IMR-90 (cell line): ENCODE results near the gene CREBZF. TPM values are rescaled to one million over a fixed set of nuclear protein-coding genes. Genes with fewer than 3 reads are reported as not detected.

Experiments used
- ATAC-seq: fragments of 200-7000 bp; cut with Tn5 transposase; 2 replicates; pipeline ENCODE4 v1.9.1; 2020; ENCODE audit warnings: low read depth, mild to moderate bottlenecking, moderate library complexity
- BruUV-seq: library from RNA; stranded (reverse); fragments of 400-500 nt; replicated peaks from 2 replicates; lab custom pipeline; 2021; lab: Mats Ljungman, UMichigan
- CTCF ChIA-PET: fragments of 300-600 bp; formaldehyde crosslinking; extraction: SDS; loops from one replicate; lab custom pipeline; 2021; ENCODE audit warnings: antibody characterized with exemption; lab: Yijun Ruan, JAX
- POLR2A ChIA-PET: fragments of 300-600 bp; sonication (Branson Sonifier 250); formaldehyde crosslinking; loops from one replicate; lab custom pipeline; 2022; ENCODE audit warnings: antibody characterized with exemption; ENCODE audit not compliant: unreplicated experiment; lab: Charles Lee
- DNase-seq: peaks from one replicate; pipeline ENCODE4 v3.0.0; 2013
- H2AFZ ChIP-seq: replicated peaks from 2 replicates; pipeline ENCODE3; 2013; ENCODE audit warnings: low read length, mild to moderate bottlenecking; ENCODE audit not compliant: poor library complexity
- H2AK5ac ChIP-seq: 2 replicates; pipeline ENCODE4 v1.6.1; 2013; ENCODE audit warnings: low read depth, low read length, inconsistent platforms
- H2AK9ac ChIP-seq: replicated peaks from 2 replicates; pipeline ENCODE3; 2013; ENCODE audit warnings: mild to moderate bottlenecking, low read depth, low read length, moderate library complexity; ENCODE audit not compliant: poor library complexity
- H2BK120ac ChIP-seq: 2 replicates; pipeline ENCODE4 v1.6.1; 2013; ENCODE audit warnings: low read depth, low read length, inconsistent platforms
- H2BK15ac ChIP-seq: 3 replicates; pipeline ENCODE4 v1.6.1; 2013; ENCODE audit warnings: low read depth, low read length, inconsistent platforms
- H2BK20ac ChIP-seq: 2 replicates; pipeline ENCODE4 v1.6.1; 2013; ENCODE audit warnings: low read depth, mild to moderate bottlenecking, inconsistent platforms, low read length, moderate library complexity
- H2BK5ac ChIP-seq: 2 replicates; pipeline ENCODE4 v1.6.1; 2013; ENCODE audit warnings: mild to moderate bottlenecking, low read depth, low read length, inconsistent platforms; ENCODE audit not compliant: poor library complexity, severe bottlenecking
- H3K14ac ChIP-seq: replicated peaks from 2 replicates; pipeline ENCODE4 v1.6.1; 2013; ENCODE audit warnings: low read depth, low read length, inconsistent platforms
- H3K18ac ChIP-seq: 2 replicates; pipeline ENCODE4 v1.6.1; 2013; ENCODE audit warnings: low read depth, low read length, control low read depth
- H3K23ac ChIP-seq: 2 replicates; pipeline ENCODE4 v1.6.1; 2013; ENCODE audit warnings: low read depth, low read length, inconsistent platforms
- H3K27ac ChIP-seq: 2 replicates; pipeline ENCODE4 v1.5.1; 2013; ENCODE audit warnings: mild to moderate bottlenecking, control low read depth, low read length; ENCODE audit not compliant: insufficient read depth
- H3K27me3 ChIP-seq: 2 replicates; pipeline ENCODE4 v1.6.1; 2013; ENCODE audit warnings: low read length; ENCODE audit not compliant: control insufficient read depth, insufficient read depth
- H3K36me3 ChIP-seq: 2 replicates; pipeline ENCODE4 v1.6.1; 2013; ENCODE audit warnings: low read length, mixed read lengths; ENCODE audit not compliant: control insufficient read depth, insufficient read depth
- H3K4ac ChIP-seq: 2 replicates; pipeline ENCODE4 v1.6.1; 2013; ENCODE audit warnings: low read depth, low read length, inconsistent platforms
- H3K4me1 ChIP-seq: 2 replicates; pipeline ENCODE4 v1.6.1; 2013; ENCODE audit warnings: low read length, mixed read lengths; ENCODE audit not compliant: control insufficient read depth, insufficient read depth
- H3K4me2 ChIP-seq: 2 replicates; pipeline ENCODE4 v1.6.1; 2013; ENCODE audit warnings: low read depth, mild to moderate bottlenecking, control low read depth, low read length, moderate library complexity
- H3K4me3 ChIP-seq: 2 replicates; pipeline ENCODE4 v1.5.1; 2013; ENCODE audit warnings: low read depth, mild to moderate bottlenecking, control low read depth, low read length, moderate library complexity; ENCODE audit not compliant: insufficient read depth
- H3K56ac ChIP-seq: 2 replicates; pipeline ENCODE4 v1.6.1; 2013; ENCODE audit warnings: low read length, inconsistent platforms; ENCODE audit not compliant: insufficient read depth; ENCODE audit errors: extremely low read depth
- H3K79me1 ChIP-seq, 2 experiments: 2 replicates each; pipeline ENCODE4 v1.6.1; 2013; ENCODE audit warnings: low read length in 2 of 2, inconsistent platforms in 1 of 2, low read depth in 1 of 2
- H3K9ac ChIP-seq: 2 replicates; pipeline ENCODE4 v1.6.1; 2013; ENCODE audit warnings: low read depth, low read length, control low read depth
- H3K9me1 ChIP-seq: 2 replicates; pipeline ENCODE4 v1.6.1; 2013; ENCODE audit warnings: low read length, inconsistent platforms; ENCODE audit not compliant: insufficient read depth
- H3K9me3 ChIP-seq: 2 replicates; pipeline ENCODE4 v1.6.1; 2013; ENCODE audit warnings: low read length; ENCODE audit not compliant: control insufficient read depth, insufficient read depth
- H4K20me1 ChIP-seq: 2 replicates; pipeline ENCODE4 v1.6.1; 2013; ENCODE audit warnings: low read length, inconsistent platforms; ENCODE audit not compliant: insufficient read depth
- H4K5ac ChIP-seq: 2 replicates; pipeline ENCODE4 v1.6.1; 2013; ENCODE audit warnings: mild to moderate bottlenecking, low read depth, low read length, control low read depth
- H4K8ac ChIP-seq, 2 experiments: 2 replicates each; pipeline ENCODE4 v1.6.1; 2013; ENCODE audit warnings: low read depth in 2 of 2, low read length in 2 of 2, control low read depth in 1 of 2, inconsistent platforms in 1 of 2
- H4K91ac ChIP-seq: 2 replicates; pipeline ENCODE4 v1.6.1; 2013; ENCODE audit warnings: low read depth, low read length, inconsistent platforms; ENCODE audit not compliant: insufficient read depth
- CHD1 ChIP-seq: IDR thresholded peaks from 2 replicates; pipeline ENCODE4 v1.6.1; 2012; ENCODE audit warnings: low read depth, low read length, improper control_type of control experiment
- CTCF ChIP-seq: conservative IDR thresholded peaks from 2 replicates; pipeline ENCODE4 v1.5.1; 2012; ENCODE audit warnings: mild to moderate bottlenecking, low read depth, low read length, improper control_type of control experiment
- ELK1 ChIP-seq: fragments of 150-350 bp; IDR thresholded peaks from 2 replicates; pipeline ENCODE4 v1.6.1; 2016; ENCODE audit warnings: low read depth, mild to moderate bottlenecking, low read length, moderate library complexity, borderline replicate concordance
- MAFK ChIP-seq: IDR thresholded peaks from 2 replicates; pipeline ENCODE4 v1.6.1; 2012; ENCODE audit warnings: low read depth, low read length, improper control_type of control experiment
- MAZ ChIP-seq: IDR thresholded peaks from 2 replicates; pipeline ENCODE4 v1.6.1; 2012; ENCODE audit warnings: low read depth, mild to moderate bottlenecking, low read length, improper control_type of control experiment, moderate library complexity, borderline replicate concordance
- MXI1 ChIP-seq: IDR thresholded peaks from 2 replicates; pipeline ENCODE4 v1.6.1; 2012; ENCODE audit warnings: low read depth, mild to moderate bottlenecking, low read length, moderate library complexity, borderline replicate concordance
- RAD21 ChIP-seq: IDR thresholded peaks from 2 replicates; pipeline ENCODE4 v1.6.1; 2012; ENCODE audit warnings: low read length, improper control_type of control experiment
- RCOR1 ChIP-seq: IDR thresholded peaks from 2 replicates; pipeline ENCODE4 v1.6.1; 2012; ENCODE audit warnings: mild to moderate bottlenecking, low read length, improper control_type of control experiment; ENCODE audit not compliant: insufficient replicate concordance
- SMC3 ChIP-seq: fragments of 150-350 bp; IDR thresholded peaks from 2 replicates; pipeline ENCODE4 v1.6.1; 2016; ENCODE audit warnings: low read depth, mild to moderate bottlenecking, antibody characterized with exemption, low read length, moderate library complexity
- USF2 ChIP-seq: fragments of 150-350 bp; IDR thresholded peaks from 2 replicates; pipeline ENCODE4 v1.6.1; 2017; ENCODE audit warnings: mild to moderate bottlenecking, antibody characterized with exemption, low read length, low read depth
- WGBS, 2 experiments: methylation state at CpG; one replicate each; pipeline versions ENCODE4 v1.1.5 to v1.1.7; 2013; ENCODE audit warnings: missing lambda C conversion rate in 2 of 2; ENCODE audit not compliant: insufficient read length in 1 of 2; ENCODE audit errors: extremely low coverage in 2 of 2; 5-methylcytosine and 5-hydroxymethylcytosine counted together
- dilution Hi-C: fragments of 300-500 bp; cut with HindIII; formaldehyde crosslinking; loops from one replicate; pipeline ENCODE4 v1.14.3; 2018; ENCODE audit warnings: low sequenced_read_pairs; ENCODE audit not compliant: unreplicated experiment
- in situ Hi-C: fragments of 300-500 bp; cut with MboI; formaldehyde crosslinking; loops from 3 replicates; pipeline ENCODE4 v1.14.3; 2019; ENCODE audit warnings: low sequenced_read_pairs, inconsistent platforms, mixed read lengths
- intact Hi-C: fragments of 100-400 bp; cut with micrococcal nuclease; formaldehyde crosslinking; loops from 2 replicates; pipeline ENCODE4 v1.10.0; 2022
- polyA plus RNA-seq, 3 experiments: library from polyadenylated mRNA; depleted of rRNA; stranded (reverse); fragments of >200 nt; gene quantifications; 2 replicates each; pipeline ENCODE4 v1.2.3, GENCODE V29; 2012; ENCODE audit warnings: low replicate concordance in 1 of 3
- total RNA-seq: library from RNA; depleted of rRNA; stranded (reverse); fragments of >200 nt; gene quantifications from 2 replicates; pipeline ENCODE4 v1.2.3, GENCODE V29; 2012

Gene CREBZF
- total and polyA plus RNA-seq, 2 of the 4 experiments (the other 2 are of a cell fraction), result 12.5 to 17.7 TPM

GRCh38 chr11:85663753-85664614, 945 bp downstream of the CREBZF start:
- H3K56ac ChIP-seq, result peak overlapping the region; percentile 90
- intact Hi-C loops, result loop anchor here (1.0 to 2.0 kb wide), 4 partner anchors 35 to 190 kb away; partner anchors contain the start of gene TMEM126B

More at GRCh38 chr11:85663753-85664614, 945 bp downstream of the CREBZF start:
- peak overlapping the region; percentile 99 for H2AK9ac ChIP-seq
- no peaks in the 10 kb centered on the region for H3K9me1 ChIP-seq
- peak overlapping the region; percentile 58 to 71; a peak in 2 of 4 replicates for H4K8ac ChIP-seq
- H4K5ac ChIP-seq, result peak overlapping the region; percentile 43
- WGBS, 2 experiments, result 0% methylated on average over 43 of the region's 73 CpGs; no CpG with 5 or more reads in 1 of the 2 experiments
- dilution Hi-C loops (no loop called here), in situ Hi-C loops (no loop called here)
- peak overlapping the region; percentile 97 for H3K4me2 ChIP-seq
- H2BK120ac ChIP-seq, result peak overlapping the region; percentile 68
- no TSS peak for BruUV-seq
- H3K27me3 ChIP-seq, result no peaks in the 10 kb centered on the region
- peak overlapping the region; percentile 95 for H2AK5ac ChIP-seq
- H3K14ac ChIP-seq, result peak overlapping the region; percentile 94
- no peak overlapping the region for H2BK20ac ChIP-seq
- ATAC-seq (peak; percentile 38), DNase-seq (peak; percentile 45)
- H3K9me3 ChIP-seq, result no peaks in the 10 kb centered on the region
- TF ChIP-seq MAZ (no peak), USF2 (no peak), RCOR1 (no peak), SMC3 (0 out of 2 replicates have a peak, but pooled peaks have one; percentile 2), MXI1 (peak; percentile 34; the same call in 1 of the 2 replicates), ELK1 (no peak), CTCF (peak; percentile 37), MAFK (no peak), RAD21 (0 out of 2 replicates have a peak, but pooled peaks have one; percentile 15), CHD1 (no peak; the same call in 1 of the 2 replicates)
- ChIA-PET POLR2A (interaction anchor here (1.3 kb wide), 1 partner anchor 36 kb away, joined by 16 read pairs; the partner anchor contains the start of gene TMEM126B), CTCF (interaction anchor here (0.7 to 1.0 kb wide), 2 partner anchors 21 to 26 kb away, joined by 3 read pairs; no protein-coding TSS in a partner anchor)
- H4K20me1 ChIP-seq, result peaks cover 38% of the 10 kb centered on the region
- peaks cover 0 to 15% of the 10 kb centered on the region in 2 experiments; a peak in 2 of 4 replicates for H3K79me1 ChIP-seq
- peak overlapping the region; percentile 84 for H2BK5ac ChIP-seq
- peak overlapping the region; percentile 99 for H3K23ac ChIP-seq
- peak overlapping the region; percentile 85 for H2AFZ ChIP-seq
- H3K4me1 ChIP-seq, result no peaks in the 10 kb centered on the region; the same call in 1 of the 2 replicates
- peak overlapping the region; percentile 37 for H3K18ac ChIP-seq
- peak overlapping the region; percentile 95 for H3K9ac ChIP-seq
- peaks cover 4% of the 10 kb centered on the region; the same call in 1 of the 2 replicates for H3K36me3 ChIP-seq
- peak overlapping the region; percentile 85 for H3K27ac ChIP-seq
- peak overlapping the region; percentile 79 for H4K91ac ChIP-seq
- H3K4ac ChIP-seq, result peak overlapping the region; percentile 95
- peak overlapping the region; percentile 96 for H3K4me3 ChIP-seq
- H2BK15ac ChIP-seq, result no peak overlapping the region
